GM21723 (cell line): ENCODE measurements around the gene CCT8L2.
"Not testable (repeated sequence)": the region's sequence is repeated elsewhere in the genome, so short reads cannot be mapped to it uniquely, and the experiment has no call there.

Source experiments
- ATAC-seq: cut with Tn5 transposase; IDR thresholded peaks from one replicate; pipeline ENCODE4 v1.9.1; 2021; ENCODE audit warnings: mild to moderate bottlenecking, moderate library complexity; ENCODE audit not compliant: unreplicated experiment

Gene CCT8L2

GRCh38 chr22:16599648-16600047 is 7.0 kb upstream of the CCT8L2 start:
- ATAC-seq, result not testable (repeated sequence)

GRCh38 chr22:16595251-16595650 is 2.6 kb upstream of the CCT8L2 start:
- ATAC-seq, result not testable (repeated sequence)

- ATAC-seq, result no peak
These were observed 1.4 kb upstream of the CCT8L2 start for GRCh38 chr22:16594026-16594425.

GRCh38 chr22:16592231-16592630 is 379 bp downstream of the CCT8L2 start:
- ATAC-seq, result not testable (repeated sequence)

- not testable (repeated sequence) for ATAC-seq
These were observed 1.5 kb downstream of the CCT8L2 start for GRCh38 chr22:16591136-16591535.

GRCh38 chr22:16586991-16587390 is 5.6 kb downstream of the CCT8L2 start:
- ATAC-seq, result no peak

- no peak for ATAC-seq
These were observed 6.4 kb downstream of the CCT8L2 start for GRCh38 chr22:16586170-16586569.

GRCh38 chr22:16580872-16581271 is 11.7 kb downstream of the CCT8L2 start:
- ATAC-seq, result not testable (repeated sequence)

- ATAC-seq, result not testable (repeated sequence)
These were observed 23.3 kb downstream of the CCT8L2 start for GRCh38 chr22:16569240-16569834.

GRCh38 chr22:16568425-16568758 is 24.2 kb downstream of the CCT8L2 start:
- ATAC-seq, result no peak

GRCh38 chr22:16567617-16568424 is 24.8 kb downstream of the CCT8L2 start:
- ATAC-seq, result not testable (repeated sequence)

- not testable (repeated sequence) for ATAC-seq
These were observed 26.0 kb downstream of the CCT8L2 start for GRCh38 chr22:16566421-16567151.

GRCh38 chr22:16565585-16566420 is 26.8 kb downstream of the CCT8L2 start:
- not testable (repeated sequence) for ATAC-seq

GRCh38 chr22:16564837-16565584 is 27.6 kb downstream of the CCT8L2 start:
- ATAC-seq, result not testable (repeated sequence)

GRCh38 chr22:16563555-16564520 is 28.8 kb downstream of the CCT8L2 start:
- no peak for ATAC-seq

- ATAC-seq, result no peak
These were observed 29.7 kb downstream of the CCT8L2 start for GRCh38 chr22:16562711-16563554.

- ATAC-seq, result not testable (repeated sequence)
These were observed 31.4 kb downstream of the CCT8L2 start for GRCh38 chr22:16561093-16561658.

- ATAC-seq, result not testable (repeated sequence)
These were observed 32.0 kb downstream of the CCT8L2 start for GRCh38 chr22:16560651-16561050.
